ENCODE measurements around the gene ARHGEF19. TPM values are rescaled to one million over a fixed set of nuclear protein-coding genes. Genes with fewer than 3 reads are reported as not detected.

Gene ARHGEF19
- total RNA-seq, 1 donor from 2014 or later, result 5.7 TPM

GRCh38 chr1:16208270-16208987 lies 4.0 kb downstream of the ARHGEF19 start:
- Histone ChIP-seq H3K4me1 (ENCODE audit: insufficient read depth, low read length) (peaks cover 11% of the 10 kb centered on the region), H2AFZ (ENCODE audit: low read depth, low read length) (no peak overlapping the region), H3K9me3 (ENCODE audit: insufficient read depth, low read depth, low read length) (no peaks in the 10 kb centered on the region), H3K36me3 (ENCODE audit: insufficient read depth, low read length) (no peaks in the 10 kb centered on the region), H3K9ac (ENCODE audit: low read length) (no peak overlapping the region), H3K79me2 (ENCODE audit: insufficient read depth, low read length) (no peaks in the 10 kb centered on the region), H3K4me2 (ENCODE audit: low read length) (no peak overlapping the region), H3K4me3 (ENCODE audit: insufficient read depth, low read depth, low read length) (no peak overlapping the region), H3K27me3 (ENCODE audit: insufficient read depth, low read length) (peaks cover 1% of the 10 kb centered on the region), H3K27ac (ENCODE audit: low read depth, low read length) (no peak overlapping the region), H4K20me1 (ENCODE audit: insufficient read depth, low read length) (no peaks in the 10 kb centered on the region)
- H3K36me3 Mint-ChIP-seq (ENCODE audit: low read depth, unreplicated experiment), result peaks cover 3% of the 10 kb centered on the region
- DNase-seq (ENCODE audit: low read depth) (peak; percentile 24), FAIRE-seq (no peak)
- TF ChIP-seq CTCF (IDR thresholded peaks at IDR 0.05; ENCODE audit: insufficient read depth, low read depth, low read length), result no peak
- TF ChIP-seq EZH2 (IDR thresholded peaks at IDR 0.05; ENCODE audit: insufficient read depth, low read length), result no peak
- no peak overlapping the region for H3K4me3 Mint-ChIP-seq (ENCODE audit: unreplicated experiment)
- H3K27ac Mint-ChIP-seq (ENCODE audit: unreplicated experiment), result no peak overlapping the region
- no peaks in the 10 kb centered on the region for H3K9me3 Mint-ChIP-seq (ENCODE audit: unreplicated experiment)
- peaks cover 9% of the 10 kb centered on the region for H3K4me1 Mint-ChIP-seq (ENCODE audit: low read depth, unreplicated experiment)
- peaks cover 3% of the 10 kb centered on the region for H3K27me3 Mint-ChIP-seq (ENCODE audit: low read depth, unreplicated experiment)

GRCh38 chr1:16207318-16208269 lies 4.9 kb downstream of the ARHGEF19 start:
- Histone ChIP-seq H3K27me3 (ENCODE audit: insufficient read depth, low read length) (no peaks in the 10 kb centered on the region), H3K27ac (ENCODE audit: low read depth, low read length) (peak overlapping the region; percentile 69), H3K9me3 (ENCODE audit: insufficient read depth, low read depth, low read length) (no peaks in the 10 kb centered on the region), H3K4me3 (ENCODE audit: insufficient read depth, low read depth, low read length) (peak overlapping the region; percentile 57), H3K4me2 (ENCODE audit: low read length) (peak overlapping the region; percentile 88), H3K79me2 (ENCODE audit: insufficient read depth, low read length) (no peaks in the 10 kb centered on the region), H3K4me1 (ENCODE audit: insufficient read depth, low read length) (peaks cover 11% of the 10 kb centered on the region), H3K36me3 (ENCODE audit: insufficient read depth, low read length) (no peaks in the 10 kb centered on the region), H3K9ac (ENCODE audit: low read length) (peak overlapping the region; percentile 84), H2AFZ (ENCODE audit: low read depth, low read length) (peak overlapping the region; percentile 68), H4K20me1 (ENCODE audit: insufficient read depth, low read length) (no peaks in the 10 kb centered on the region)
- no peak for DNase-seq (ENCODE audit: low read depth)
- H3K4me1 Mint-ChIP-seq (ENCODE audit: low read depth, unreplicated experiment), result peaks cover 10% of the 10 kb centered on the region
- FAIRE-seq, result no peak
- H3K4me3 Mint-ChIP-seq (ENCODE audit: unreplicated experiment), result peak overlapping the region; percentile 87
- TF ChIP-seq CTCF (IDR thresholded peaks at IDR 0.05; ENCODE audit: insufficient read depth, low read depth, low read length) (no peak), EZH2 (IDR thresholded peaks at IDR 0.05; ENCODE audit: insufficient read depth, low read length) (no peak)
- no peaks in the 10 kb centered on the region for H3K27me3 Mint-ChIP-seq (ENCODE audit: low read depth, unreplicated experiment)
- H3K36me3 Mint-ChIP-seq (ENCODE audit: low read depth, unreplicated experiment), result peaks cover 5% of the 10 kb centered on the region
- H3K9me3 Mint-ChIP-seq (ENCODE audit: unreplicated experiment), result no peaks in the 10 kb centered on the region
- H3K27ac Mint-ChIP-seq (ENCODE audit: unreplicated experiment), result peak overlapping the region; percentile 89
